Measurements from ENCODE around the gene PIK3R2.

The PIK3R2 gene

DNA sequence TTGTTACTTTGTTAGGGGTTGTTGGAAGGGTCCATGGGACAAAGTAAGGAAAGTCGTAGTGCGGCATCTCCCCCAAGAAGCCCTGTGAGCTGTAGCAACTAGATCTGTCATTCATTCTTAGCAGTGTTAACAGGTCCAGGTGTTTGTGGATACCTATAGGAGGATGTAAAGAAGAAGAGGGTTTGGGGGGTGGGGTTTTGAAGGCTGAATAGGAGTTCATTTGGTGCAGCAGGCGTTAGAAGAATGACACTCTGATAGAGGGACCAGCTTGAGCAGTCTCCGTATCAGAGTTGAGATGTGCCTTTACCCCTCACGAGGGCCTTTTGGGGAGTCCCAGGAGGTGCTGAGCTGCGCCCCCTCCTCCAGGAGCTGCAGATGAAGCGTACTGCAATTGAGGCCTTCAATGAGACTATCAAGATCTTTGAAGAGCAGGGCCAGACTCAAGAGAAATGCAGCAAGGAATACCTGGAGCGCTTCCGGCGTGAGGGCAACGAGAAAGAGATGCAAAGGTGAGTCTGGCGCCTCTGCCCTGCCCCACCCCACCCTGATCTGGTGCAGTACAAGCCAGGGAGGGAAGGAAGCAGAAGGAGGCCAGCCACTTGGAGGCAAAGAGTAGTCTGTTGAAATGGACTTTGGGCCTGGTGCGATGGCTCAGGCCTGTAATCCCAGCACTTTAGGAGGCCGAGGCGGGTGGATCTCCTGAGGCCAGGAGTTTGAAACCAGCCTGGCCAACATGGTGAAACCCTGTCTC is 13.0 kb downstream of the PIK3R2 start:
- TF ChIP-seq EZH2phosphoT487 (IDR thresholded peaks at IDR 0.05; ENCODE audit: borderline replicate concordance) = no peak
- TF ChIP-seq, protein P1, sequence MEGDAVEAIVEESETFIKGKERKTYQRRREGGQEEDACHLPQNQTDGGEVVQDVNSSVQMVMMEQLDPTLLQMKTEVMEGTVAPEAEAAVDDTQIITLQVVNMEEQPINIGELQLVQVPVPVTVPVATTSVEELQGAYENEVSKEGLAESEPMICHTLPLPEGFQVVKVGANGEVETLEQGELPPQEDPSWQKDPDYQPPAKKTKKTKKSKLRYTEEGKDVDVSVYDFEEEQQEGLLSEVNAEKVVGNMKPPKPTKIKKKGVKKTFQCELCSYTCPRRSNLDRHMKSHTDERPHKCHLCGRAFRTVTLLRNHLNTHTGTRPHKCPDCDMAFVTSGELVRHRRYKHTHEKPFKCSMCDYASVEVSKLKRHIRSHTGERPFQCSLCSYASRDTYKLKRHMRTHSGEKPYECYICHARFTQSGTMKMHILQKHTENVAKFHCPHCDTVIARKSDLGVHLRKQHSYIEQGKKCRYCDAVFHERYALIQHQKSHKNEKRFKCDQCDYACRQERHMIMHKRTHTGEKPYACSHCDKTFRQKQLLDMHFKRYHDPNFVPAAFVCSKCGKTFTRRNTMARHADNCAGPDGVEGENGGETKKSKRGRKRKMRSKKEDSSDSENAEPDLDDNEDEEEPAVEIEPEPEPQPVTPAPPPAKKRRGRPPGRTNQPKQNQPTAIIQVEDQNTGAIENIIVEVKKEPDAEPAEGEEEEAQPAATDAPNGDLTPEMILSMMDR (conservative IDR thresholded peaks at IDR 0.05; ENCODE audit: low read length) = no peak
- no peak overlapping the region for H3K9ac ChIP-seq (ENCODE audit: low read depth, low read length, poor library complexity, severe bottlenecking)
- H3K4me1 ChIP-seq (ENCODE audit: insufficient read depth, low read length, poor library complexity, severe bottlenecking) = no peaks in the 10 kb centered on the region
- no peak overlapping the region for H3K4me3 ChIP-seq (ENCODE audit: low read length, poor library complexity, severe bottlenecking)
- H2AFZ ChIP-seq (ENCODE audit: low read length) = no peak overlapping the region
- H3K36me3 ChIP-seq (ENCODE audit: insufficient read depth, low read length) = peaks cover 14% of the 10 kb centered on the region; the same call in 1 of the 2 replicates
- no peaks in the 10 kb centered on the region for H3K79me2 ChIP-seq (ENCODE audit: insufficient read depth, low read length)
- no peaks in the 10 kb centered on the region for H3K9me3 ChIP-seq (ENCODE audit: insufficient read depth, low read depth, low read length)
- H4K20me1 ChIP-seq (ENCODE audit: insufficient read depth, low read length, poor library complexity, severe bottlenecking) = no peaks in the 10 kb centered on the region
- H3K9me2 ChIP-seq (replicated peaks; ENCODE audit: low read depth, low read length) = no peaks in the 10 kb centered on the region
- no peaks in the 10 kb centered on the region for H3F3A ChIP-seq (ENCODE audit: low read depth)
- H3K27me3 ChIP-seq (ENCODE audit: insufficient read depth, low read length, poor library complexity, severe bottlenecking) = no peaks in the 10 kb centered on the region
- H3K4me2 ChIP-seq (ENCODE audit: low read depth, low read length, poor library complexity, severe bottlenecking) = no peak overlapping the region

DNA sequence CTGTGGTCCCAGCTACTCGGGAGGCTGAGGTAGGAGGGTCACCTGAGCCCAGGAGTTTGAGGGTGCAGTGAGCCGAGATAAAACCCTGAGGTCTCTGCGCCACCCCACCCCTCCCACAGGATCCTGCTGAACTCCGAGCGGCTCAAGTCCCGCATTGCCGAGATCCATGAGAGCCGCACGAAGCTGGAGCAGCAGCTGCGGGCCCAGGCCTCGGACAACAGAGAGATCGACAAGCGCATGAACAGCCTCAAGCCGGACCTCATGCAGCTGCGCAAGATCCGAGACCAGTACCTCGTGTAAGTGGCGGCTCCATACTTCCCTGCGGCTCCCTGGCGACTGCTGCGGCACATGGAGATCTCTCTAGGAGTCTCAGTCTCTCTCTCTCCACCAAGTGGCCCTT is 14.0 kb downstream of the PIK3R2 start:
- no peaks in the 10 kb centered on the region for H3F3A ChIP-seq (ENCODE audit: low read depth)
- no peaks in the 10 kb centered on the region for H3K4me1 ChIP-seq (ENCODE audit: insufficient read depth, low read length, poor library complexity, severe bottlenecking)
- no peak overlapping the region for H3K9ac ChIP-seq (ENCODE audit: low read depth, low read length, poor library complexity, severe bottlenecking)
- TF ChIP-seq, protein P1 (conservative IDR thresholded peaks at IDR 0.05; ENCODE audit: low read length) = no peak
- TF ChIP-seq EZH2phosphoT487 (IDR thresholded peaks at IDR 0.05; ENCODE audit: borderline replicate concordance) = no peak
- no peaks in the 10 kb centered on the region for H3K9me3 ChIP-seq (ENCODE audit: insufficient read depth, low read depth, low read length)
- H3K79me2 ChIP-seq (ENCODE audit: insufficient read depth, low read length) = no peaks in the 10 kb centered on the region
- peaks cover 13% of the 10 kb centered on the region; the same call in 1 of the 2 replicates for H3K36me3 ChIP-seq (ENCODE audit: insufficient read depth, low read length)
- no peaks in the 10 kb centered on the region for H4K20me1 ChIP-seq (ENCODE audit: insufficient read depth, low read length, poor library complexity, severe bottlenecking)
- H3K27me3 ChIP-seq (ENCODE audit: insufficient read depth, low read length, poor library complexity, severe bottlenecking) = no peaks in the 10 kb centered on the region
- no peak overlapping the region for H3K4me2 ChIP-seq (ENCODE audit: low read depth, low read length, poor library complexity, severe bottlenecking)
- no peaks in the 10 kb centered on the region for H3K9me2 ChIP-seq (replicated peaks; ENCODE audit: low read depth, low read length)
- no peak overlapping the region for H2AFZ ChIP-seq (ENCODE audit: low read length)
- H3K4me3 ChIP-seq (ENCODE audit: low read length, poor library complexity, severe bottlenecking) = no peak overlapping the region

DNA sequence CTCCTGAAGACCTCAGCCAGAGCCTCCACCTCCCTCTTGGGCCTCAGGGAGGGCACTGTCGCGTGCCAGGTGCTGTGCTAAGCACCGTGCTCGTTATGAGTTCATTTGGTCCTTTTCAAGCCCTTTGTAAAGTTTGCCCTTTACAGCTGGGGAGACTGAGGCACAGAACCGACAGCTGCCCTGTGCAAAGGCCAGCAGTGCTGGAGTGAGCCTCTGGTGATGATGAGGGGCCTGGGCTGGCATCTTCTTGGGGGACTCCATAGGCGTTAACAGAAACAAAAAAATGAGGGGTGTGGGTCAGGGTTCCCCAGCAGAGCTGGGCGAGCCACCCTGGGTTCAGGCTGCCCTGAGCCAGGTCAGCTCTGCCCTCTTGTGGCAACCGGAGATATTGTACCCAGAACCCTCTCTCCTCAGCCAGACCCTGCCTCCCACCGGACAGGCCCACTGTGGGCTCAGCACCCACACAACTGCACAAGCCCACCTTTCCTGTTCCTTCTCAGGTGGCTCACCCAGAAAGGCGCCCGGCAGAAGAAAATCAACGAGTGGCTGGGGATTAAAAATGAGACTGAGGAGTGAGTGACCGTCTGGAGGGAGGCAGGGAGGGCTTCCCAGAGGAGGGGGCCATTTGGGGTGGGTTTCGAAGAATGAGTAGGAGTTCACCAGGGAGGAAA is 15.1 kb downstream of the PIK3R2 start:
- TF ChIP-seq EZH2phosphoT487 (IDR thresholded peaks at IDR 0.05; ENCODE audit: borderline replicate concordance) = no peak
- TF ChIP-seq, protein P1 (conservative IDR thresholded peaks at IDR 0.05; ENCODE audit: low read length) = peak; percentile 83
- Histone ChIP-seq H3K27me3 (ENCODE audit: insufficient read depth, low read length, poor library complexity, severe bottlenecking) (no peaks in the 10 kb centered on the region), H3K9ac (ENCODE audit: low read depth, low read length, poor library complexity, severe bottlenecking) (no peak overlapping the region), H3K9me2 (replicated peaks; ENCODE audit: low read depth, low read length) (no peaks in the 10 kb centered on the region), H3K4me2 (ENCODE audit: low read depth, low read length, poor library complexity, severe bottlenecking) (no peak overlapping the region), H3K4me3 (ENCODE audit: low read length, poor library complexity, severe bottlenecking) (no peak overlapping the region), H3K36me3 (ENCODE audit: insufficient read depth, low read length) (peaks cover 8% of the 10 kb centered on the region; the same call in 1 of the 2 replicates), H3K4me1 (ENCODE audit: insufficient read depth, low read length, poor library complexity, severe bottlenecking) (no peaks in the 10 kb centered on the region), H3K9me3 (ENCODE audit: insufficient read depth, low read depth, low read length) (no peaks in the 10 kb centered on the region), H3F3A (ENCODE audit: low read depth) (no peaks in the 10 kb centered on the region), H2AFZ (ENCODE audit: low read length) (no peak overlapping the region), H4K20me1 (ENCODE audit: insufficient read depth, low read length, poor library complexity, severe bottlenecking) (no peaks in the 10 kb centered on the region), H3K79me2 (ENCODE audit: insufficient read depth, low read length) (no peaks in the 10 kb centered on the region)
